GM12873 (cell line): ENCODE results near the gene TMEM89.

ENCODE experiments used
- CTCF ChIP-seq: IDR thresholded peaks from 2 replicates; pipeline ENCODE4 v1.5.1; 2012; ENCODE audit warnings: low read depth, mild to moderate bottlenecking, moderate library complexity, low read length, control low read depth; ENCODE audit not compliant: insufficient read depth; ENCODE audit errors: missing control alignments

The TMEM89 gene

GRCh38 chr3:48593337-48593736 is 28.2 kb downstream of the TMEM89 start:
- TF ChIP-seq CTCF = no peak

- TF ChIP-seq CTCF = no peak
Observed at GRCh38 chr3:48592519-48593087, 29.0 kb downstream of the TMEM89 start.

- no peak for TF ChIP-seq CTCF
Observed at GRCh38 chr3:48591886-48592518, 29.6 kb downstream of the TMEM89 start.

GRCh38 chr3:48591436-48591835 is 30.1 kb downstream of the TMEM89 start:
- no peak for TF ChIP-seq CTCF

- TF ChIP-seq CTCF = no peak
Observed at GRCh38 chr3:48588230-48588629, 33.3 kb downstream of the TMEM89 start.

GRCh38 chr3:48587686-48588085 is 33.9 kb downstream of the TMEM89 start:
- TF ChIP-seq CTCF = no peak

- no peak for TF ChIP-seq CTCF
Observed at GRCh38 chr3:48585411-48585810, 36.2 kb downstream of the TMEM89 start.
